ENCODE data around the gene SLAMF1. TPM values are rescaled to one million over a fixed set of nuclear protein-coding genes. Genes with fewer than 3 reads are reported as not detected.
A peak's percentile ranks its signal among the peaks of the same experiment; 100 is the strongest.

The SLAMF1 gene
- total and polyA plus RNA-seq, 2 of the 13 experiments (the other 11 are each of a cell fraction or from before 2014, with no cell fraction given): not detected

GRCh38 chr1:160618763-160619274 is 28.0 kb downstream of the SLAMF1 start:
- Histone ChIP-seq H3K27me3 (ENCODE audit: control insufficient read depth in 1 of 2, insufficient read depth in 2 of 2, low read length in 2 of 2) (0 out of 5 replicates have a peak, but pooled peaks cover 0 to 3% of the 10 kb centered on the region in 2 experiments), H3K4me1 (ENCODE audit: insufficient read depth, low read length) (no peaks in the 10 kb centered on the region), H3K4me3 (replicated peaks in 1 of 3; ENCODE audit: insufficient read depth in 1 of 3, low read depth in 2 of 3, low read length in 3 of 3) (no peak overlapping the region), H3K27ac (ENCODE audit: extremely low read length, insufficient read depth, low read length) (no peak overlapping the region), H4K20me1 (ENCODE audit: insufficient read depth, low read length) (no peaks in the 10 kb centered on the region), H3K9me3 (ENCODE audit: low read length) (no peaks in the 10 kb centered on the region; the same call in 1 of the 2 replicates), H3K4me2 (ENCODE audit: low read depth, low read length) (no peak overlapping the region), H3K79me2 (ENCODE audit: insufficient read depth, low read length) (no peaks in the 10 kb centered on the region), H2AFZ (ENCODE audit: low read length) (peak overlapping the region; percentile 19), H3K9ac (ENCODE audit: insufficient read depth, low read depth, low read length) (no peak overlapping the region), H3K36me3 (replicated peaks in 1 of 2; ENCODE audit: control insufficient read depth in 1 of 2, insufficient read depth in 2 of 2, low read length in 2 of 2) (no peaks in the 10 kb centered on the region)
- intact Hi-C loops (cut with micrococcal nuclease; ENCODE audit: unreplicated experiment): no loop called here
- no peak for TF ChIP-seq ZNF274 (CRISPR knock-in tag; IDR thresholded peaks at IDR 0.05)
- peak; percentile 95 for TF ChIP-seq ZNF574 (CRISPR knock-in tag; IDR thresholded peaks at IDR 0.05)
- TF ChIP-seq KAT2B (IDR thresholded peaks at IDR 0.05; ENCODE audit: borderline replicate concordance, low read depth, low read length): no peak
- TF ChIP-seq ZBTB37 (CRISPR knock-in tag; IDR thresholded peaks at IDR 0.05): no peak
- no peak for TF ChIP-seq SRSF4 (IDR thresholded peaks at IDR 0.05; ENCODE audit: low read depth, low read length, poor library complexity, severe bottlenecking)
- no peak for TF ChIP-seq NCOR1 (IDR thresholded peaks at IDR 0.05; ENCODE audit: borderline replicate concordance, low read length)
- peak; percentile 27 for TF ChIP-seq CTCF (CRISPR knock-in tag; IDR thresholded peaks at IDR 0.05)
- TF ChIP-seq TCF7L2 (IDR thresholded peaks at IDR 0.05; ENCODE audit: low read depth, low read length): no peak
- no peak for TF ChIP-seq ZNF883 (CRISPR knock-in tag; IDR thresholded peaks at IDR 0.05; ENCODE audit: not compliant biosample characterization)
- DNase-seq (ENCODE audit: low spot score): no peak
- 1% methylated on average over 3 of the region's 3 CpGs for WGBS (ENCODE audit: low lambda C conversion rate)
- no TSS peak for BruUV-seq (replicated peaks)
- FAIRE-seq: no peak
- no peak for ATAC-seq
- POLR2A ChIA-PET: no interaction called here
- in situ Hi-C loops (cut with HindIII; ENCODE audit: extremely low pct_ligation_motif_present, low pct_unique_long_range_greater_than_20kb): no loop called here
- CTCF ChIA-PET (ENCODE audit: low intra/inter-chr PET ratio, low total read pairs): no interaction called here
